Measurements from ENCODE around the gene MYO1H.

The MYO1H gene

GRCh38 chr12:109461049-109461845 is 113.5 kb downstream of the MYO1H start:
- TF ChIP-seq ZFX (IDR thresholded peaks at IDR 0.05; ENCODE audit: borderline replicate concordance) (no peak), CTCF (IDR thresholded peaks at IDR 0.05) (no peak)

GRCh38 chr12:109461846-109462756 is 114.4 kb downstream of the MYO1H start:
- peak overlapping the region; percentile 74 for H3K27ac ChIP-seq
- TF ChIP-seq CTCF (IDR thresholded peaks at IDR 0.05) (no peak), ZFX (IDR thresholded peaks at IDR 0.05; ENCODE audit: borderline replicate concordance) (no peak)

More at GRCh38 chr12:109461049-109461845, 113.5 kb downstream of the MYO1H start:
- peak overlapping the region; percentile 74 for H3K27ac ChIP-seq

- TF ChIP-seq CTCF (IDR thresholded peaks at IDR 0.05): no peak
- no peak for TF ChIP-seq ZFX (IDR thresholded peaks at IDR 0.05; ENCODE audit: borderline replicate concordance)
- peak overlapping the region; percentile 74 for H3K27ac ChIP-seq
Measured at GRCh38 chr12:109462868-109463692, 115.4 kb downstream of the MYO1H start.

GRCh38 chr12:109463756-109464155 is 116.1 kb downstream of the MYO1H start:
- H3K27ac ChIP-seq: peak overlapping the region; percentile 74
- TF ChIP-seq ZFX (IDR thresholded peaks at IDR 0.05; ENCODE audit: borderline replicate concordance) (no peak), CTCF (IDR thresholded peaks at IDR 0.05) (no peak)

GRCh38 chr12:109464642-109465351 is 117.1 kb downstream of the MYO1H start:
- no peak for TF ChIP-seq CTCF (IDR thresholded peaks at IDR 0.05)
- no peak for TF ChIP-seq ZFX (IDR thresholded peaks at IDR 0.05; ENCODE audit: borderline replicate concordance)
- no peak overlapping the region for H3K27ac ChIP-seq

- no peak overlapping the region for H3K27ac ChIP-seq
- no peak for TF ChIP-seq ZFX (IDR thresholded peaks at IDR 0.05; ENCODE audit: borderline replicate concordance)
- no peak for TF ChIP-seq CTCF (IDR thresholded peaks at IDR 0.05)
Measured at GRCh38 chr12:109466305-109466704, 118.6 kb downstream of the MYO1H start.
